H1 (cell line): ENCODE results near the gene SECISBP2.

Experiments used
- CHD2 ChIP-seq: IDR thresholded peaks from 2 replicates; pipeline ENCODE4 v1.6.1; 2012; ENCODE audit warnings: low read length, improper control_type of control experiment
- EZH2 ChIP-seq: fragments of 200-600 bp; sonication (generic); IDR thresholded peaks from 2 replicates; pipeline ENCODE4 v1.7.1; 2012; ENCODE audit warnings: low read depth, mild to moderate bottlenecking, moderate library complexity, low read length, inconsistent platforms; ENCODE audit not compliant: severe bottlenecking
- KDM5A ChIP-seq: fragments of 200-600 bp; IDR thresholded peaks from 2 replicates; pipeline ENCODE4 v1.7.1; 2012; ENCODE audit warnings: mild to moderate bottlenecking, low read length, inconsistent platforms, mixed read lengths
- PHF8 ChIP-seq: fragments of 200-600 bp; sonication (generic); conservative IDR thresholded peaks from 2 replicates; pipeline ENCODE4 v1.7.1; 2012; ENCODE audit warnings: low read depth, mild to moderate bottlenecking, inconsistent platforms, low read length, moderate library complexity
- POLR2A ChIP-seq, 2 experiments: IDR thresholded peaks; 1 replicate in 1 of 2; 2 replicates in 1 of 2; pipeline ENCODE4 v1.6.1; 2011; ENCODE audit warnings: low read depth in 2 of 2, low read length in 2 of 2, mild to moderate bottlenecking in 2 of 2; ENCODE audit errors: control extremely low read depth in 1 of 2
- RFX5 ChIP-seq: IDR thresholded peaks from 2 replicates; pipeline ENCODE4 v1.6.1; 2011; ENCODE audit warnings: low read depth, low read length, improper control_type of control experiment, borderline replicate concordance
- RXRA ChIP-seq: IDR thresholded peaks from 2 replicates; pipeline ENCODE4 v1.6.1; 2011; ENCODE audit warnings: low read depth, mild to moderate bottlenecking, low read length, moderate library complexity; ENCODE audit not compliant: insufficient read depth
- YY1 ChIP-seq: IDR thresholded peaks from 2 replicates; pipeline ENCODE4 v1.6.1; 2011; ENCODE audit warnings: low read depth, mild to moderate bottlenecking, low read length
- ZNF274 ChIP-seq: IDR thresholded peaks from 2 replicates; pipeline ENCODE4 v1.7.0; 2012; ENCODE audit warnings: low read length, borderline replicate concordance; ENCODE audit errors: extremely low read depth
- TF ChIP-seq, protein P1 (sequence below), 3 experiments: IDR thresholded peaks; 1 replicate in 2 of 3; 2 replicates in 1 of 3; pipeline versions ENCODE4 v1.5.1 to v1.6.1; 2011; ENCODE audit warnings: low read length in 3 of 3, mild to moderate bottlenecking in 3 of 3, inconsistent platforms in 2 of 3, low read depth in 1 of 3, moderate library complexity in 1 of 3; ENCODE audit not compliant: insufficient read depth in 1 of 3; ENCODE audit errors: control extremely low read depth in 1 of 3
- TF ChIP-seq, protein P2 (sequence below): fragments of 300-600 bp; sonication (generic); IDR thresholded peaks from 2 replicates; pipeline ENCODE4 v1.7.1; 2012; ENCODE audit warnings: low read length, moderate library complexity, mild to moderate bottlenecking, inconsistent platforms; ENCODE audit not compliant: insufficient replicate concordance

DNA sequence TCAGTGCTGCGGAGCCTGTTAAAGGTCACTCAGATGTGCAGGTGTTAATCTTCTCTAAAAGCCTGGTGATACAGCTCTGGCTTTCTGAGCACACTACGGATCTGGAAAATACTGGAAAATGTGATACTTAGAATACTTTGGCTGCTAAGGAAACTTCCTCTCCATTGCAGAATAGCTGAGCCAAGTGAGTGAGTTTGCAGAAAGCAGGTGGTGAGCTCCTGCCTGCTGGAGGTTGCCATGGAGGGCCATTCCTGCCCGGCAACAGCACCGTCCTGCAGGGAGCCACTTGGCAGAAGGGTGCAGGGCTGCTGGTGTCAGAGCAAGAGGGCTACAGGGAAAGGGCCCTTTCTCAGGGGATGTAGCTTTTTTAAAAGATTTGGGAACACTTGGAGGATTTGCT is 40.7 kb downstream of the SECISBP2 start:
- TF ChIP-seq, protein P1, sequence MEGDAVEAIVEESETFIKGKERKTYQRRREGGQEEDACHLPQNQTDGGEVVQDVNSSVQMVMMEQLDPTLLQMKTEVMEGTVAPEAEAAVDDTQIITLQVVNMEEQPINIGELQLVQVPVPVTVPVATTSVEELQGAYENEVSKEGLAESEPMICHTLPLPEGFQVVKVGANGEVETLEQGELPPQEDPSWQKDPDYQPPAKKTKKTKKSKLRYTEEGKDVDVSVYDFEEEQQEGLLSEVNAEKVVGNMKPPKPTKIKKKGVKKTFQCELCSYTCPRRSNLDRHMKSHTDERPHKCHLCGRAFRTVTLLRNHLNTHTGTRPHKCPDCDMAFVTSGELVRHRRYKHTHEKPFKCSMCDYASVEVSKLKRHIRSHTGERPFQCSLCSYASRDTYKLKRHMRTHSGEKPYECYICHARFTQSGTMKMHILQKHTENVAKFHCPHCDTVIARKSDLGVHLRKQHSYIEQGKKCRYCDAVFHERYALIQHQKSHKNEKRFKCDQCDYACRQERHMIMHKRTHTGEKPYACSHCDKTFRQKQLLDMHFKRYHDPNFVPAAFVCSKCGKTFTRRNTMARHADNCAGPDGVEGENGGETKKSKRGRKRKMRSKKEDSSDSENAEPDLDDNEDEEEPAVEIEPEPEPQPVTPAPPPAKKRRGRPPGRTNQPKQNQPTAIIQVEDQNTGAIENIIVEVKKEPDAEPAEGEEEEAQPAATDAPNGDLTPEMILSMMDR (IDR thresholded peaks at IDR 0.05; ENCODE audit: control extremely low read depth in 1 of 3, insufficient read depth in 1 of 3, low read depth in 1 of 3, low read length in 3 of 3), result no peak
- TF ChIP-seq CHD2 (no peak), POLR2A (IDR thresholded peaks at IDR 0.05; ENCODE audit: control extremely low read depth in 1 of 2, low read depth in 2 of 2, low read length in 2 of 2) (no peak), EZH2 (no peak), PHF8 (no peak), ZNF274 (no peak), RFX5 (peak; percentile 88), RXRA (no peak), YY1 (no peak), KDM5A (no peak)
- TF ChIP-seq, protein P2, sequence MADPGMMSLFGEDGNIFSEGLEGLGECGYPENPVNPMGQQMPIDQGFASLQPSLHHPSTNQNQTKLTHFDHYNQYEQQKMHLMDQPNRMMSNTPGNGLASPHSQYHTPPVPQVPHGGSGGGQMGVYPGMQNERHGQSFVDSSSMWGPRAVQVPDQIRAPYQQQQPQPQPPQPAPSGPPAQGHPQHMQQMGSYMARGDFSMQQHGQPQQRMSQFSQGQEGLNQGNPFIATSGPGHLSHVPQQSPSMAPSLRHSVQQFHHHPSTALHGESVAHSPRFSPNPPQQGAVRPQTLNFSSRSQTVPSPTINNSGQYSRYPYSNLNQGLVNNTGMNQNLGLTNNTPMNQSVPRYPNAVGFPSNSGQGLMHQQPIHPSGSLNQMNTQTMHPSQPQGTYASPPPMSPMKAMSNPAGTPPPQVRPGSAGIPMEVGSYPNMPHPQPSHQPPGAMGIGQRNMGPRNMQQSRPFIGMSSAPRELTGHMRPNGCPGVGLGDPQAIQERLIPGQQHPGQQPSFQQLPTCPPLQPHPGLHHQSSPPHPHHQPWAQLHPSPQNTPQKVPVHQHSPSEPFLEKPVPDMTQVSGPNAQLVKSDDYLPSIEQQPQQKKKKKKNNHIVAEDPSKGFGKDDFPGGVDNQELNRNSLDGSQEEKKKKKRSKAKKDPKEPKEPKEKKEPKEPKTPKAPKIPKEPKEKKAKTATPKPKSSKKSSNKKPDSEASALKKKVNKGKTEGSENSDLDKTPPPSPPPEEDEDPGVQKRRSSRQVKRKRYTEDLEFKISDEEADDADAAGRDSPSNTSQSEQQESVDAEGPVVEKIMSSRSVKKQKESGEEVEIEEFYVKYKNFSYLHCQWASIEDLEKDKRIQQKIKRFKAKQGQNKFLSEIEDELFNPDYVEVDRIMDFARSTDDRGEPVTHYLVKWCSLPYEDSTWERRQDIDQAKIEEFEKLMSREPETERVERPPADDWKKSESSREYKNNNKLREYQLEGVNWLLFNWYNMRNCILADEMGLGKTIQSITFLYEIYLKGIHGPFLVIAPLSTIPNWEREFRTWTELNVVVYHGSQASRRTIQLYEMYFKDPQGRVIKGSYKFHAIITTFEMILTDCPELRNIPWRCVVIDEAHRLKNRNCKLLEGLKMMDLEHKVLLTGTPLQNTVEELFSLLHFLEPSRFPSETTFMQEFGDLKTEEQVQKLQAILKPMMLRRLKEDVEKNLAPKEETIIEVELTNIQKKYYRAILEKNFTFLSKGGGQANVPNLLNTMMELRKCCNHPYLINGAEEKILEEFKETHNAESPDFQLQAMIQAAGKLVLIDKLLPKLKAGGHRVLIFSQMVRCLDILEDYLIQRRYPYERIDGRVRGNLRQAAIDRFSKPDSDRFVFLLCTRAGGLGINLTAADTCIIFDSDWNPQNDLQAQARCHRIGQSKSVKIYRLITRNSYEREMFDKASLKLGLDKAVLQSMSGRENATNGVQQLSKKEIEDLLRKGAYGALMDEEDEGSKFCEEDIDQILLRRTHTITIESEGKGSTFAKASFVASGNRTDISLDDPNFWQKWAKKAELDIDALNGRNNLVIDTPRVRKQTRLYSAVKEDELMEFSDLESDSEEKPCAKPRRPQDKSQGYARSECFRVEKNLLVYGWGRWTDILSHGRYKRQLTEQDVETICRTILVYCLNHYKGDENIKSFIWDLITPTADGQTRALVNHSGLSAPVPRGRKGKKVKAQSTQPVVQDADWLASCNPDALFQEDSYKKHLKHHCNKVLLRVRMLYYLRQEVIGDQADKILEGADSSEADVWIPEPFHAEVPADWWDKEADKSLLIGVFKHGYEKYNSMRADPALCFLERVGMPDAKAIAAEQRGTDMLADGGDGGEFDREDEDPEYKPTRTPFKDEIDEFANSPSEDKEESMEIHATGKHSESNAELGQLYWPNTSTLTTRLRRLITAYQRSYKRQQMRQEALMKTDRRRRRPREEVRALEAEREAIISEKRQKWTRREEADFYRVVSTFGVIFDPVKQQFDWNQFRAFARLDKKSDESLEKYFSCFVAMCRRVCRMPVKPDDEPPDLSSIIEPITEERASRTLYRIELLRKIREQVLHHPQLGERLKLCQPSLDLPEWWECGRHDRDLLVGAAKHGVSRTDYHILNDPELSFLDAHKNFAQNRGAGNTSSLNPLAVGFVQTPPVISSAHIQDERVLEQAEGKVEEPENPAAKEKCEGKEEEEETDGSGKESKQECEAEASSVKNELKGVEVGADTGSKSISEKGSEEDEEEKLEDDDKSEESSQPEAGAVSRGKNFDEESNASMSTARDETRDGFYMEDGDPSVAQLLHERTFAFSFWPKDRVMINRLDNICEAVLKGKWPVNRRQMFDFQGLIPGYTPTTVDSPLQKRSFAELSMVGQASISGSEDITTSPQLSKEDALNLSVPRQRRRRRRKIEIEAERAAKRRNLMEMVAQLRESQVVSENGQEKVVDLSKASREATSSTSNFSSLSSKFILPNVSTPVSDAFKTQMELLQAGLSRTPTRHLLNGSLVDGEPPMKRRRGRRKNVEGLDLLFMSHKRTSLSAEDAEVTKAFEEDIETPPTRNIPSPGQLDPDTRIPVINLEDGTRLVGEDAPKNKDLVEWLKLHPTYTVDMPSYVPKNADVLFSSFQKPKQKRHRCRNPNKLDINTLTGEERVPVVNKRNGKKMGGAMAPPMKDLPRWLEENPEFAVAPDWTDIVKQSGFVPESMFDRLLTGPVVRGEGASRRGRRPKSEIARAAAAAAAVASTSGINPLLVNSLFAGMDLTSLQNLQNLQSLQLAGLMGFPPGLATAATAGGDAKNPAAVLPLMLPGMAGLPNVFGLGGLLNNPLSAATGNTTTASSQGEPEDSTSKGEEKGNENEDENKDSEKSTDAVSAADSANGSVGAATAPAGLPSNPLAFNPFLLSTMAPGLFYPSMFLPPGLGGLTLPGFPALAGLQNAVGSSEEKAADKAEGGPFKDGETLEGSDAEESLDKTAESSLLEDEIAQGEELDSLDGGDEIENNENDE, result no peak
